GM12878 (cell line): Measurements from ENCODE around the gene VSTM2L. TPM values are rescaled to one million over a fixed set of nuclear protein-coding genes. Genes with fewer than 3 reads are reported as not detected.

Experiments used
- ATAC-seq: fragments of 200-7000 bp; cut with Tn5 transposase; 3 replicates; pipeline ENCODE4 v1.9.1; 2020; ENCODE audit warnings: mild to moderate bottlenecking, moderate library complexity
- BruUV-seq: library from RNA; stranded (reverse); fragments of 400-500 nt; replicated peaks from 2 replicates; lab custom pipeline; 2021; lab: Mats Ljungman, UMichigan
- CTCF ChIA-PET: fragments of 300-600 bp; sonication (Branson Sonifier 250); formaldehyde crosslinking; extraction: SDS; loops from one replicate; lab custom pipeline; 2021; ENCODE audit warnings: inconsistent platforms; lab: Yijun Ruan, JAX
- POLR2A ChIA-PET: fragments of 350-600 bp; formaldehyde crosslinking; extraction: SDS; loops from one replicate; lab custom pipeline; 2021; ENCODE audit warnings: inconsistent platforms; lab: Charles Lee
- RAD21 ChIA-PET: fragments of 300-600 bp; sonication (Branson Sonifier 250); formaldehyde crosslinking; loops from one replicate; lab custom pipeline; 2023; ENCODE audit warnings: antibody characterized with exemption; ENCODE audit not compliant: unreplicated experiment; lab: Charles Lee
- SMC1A ChIA-PET: fragments of 300-600 bp; sonication (Branson Sonifier 250); formaldehyde crosslinking; loops from one replicate; lab custom pipeline; 2023; ENCODE audit not compliant: unreplicated experiment, uncharacterized antibody; lab: Charles Lee
- DNase-seq: peaks from one replicate; pipeline ENCODE4 v3.0.0-alpha.2; 2011; ENCODE audit warnings: low read depth, low spot score
- FAIRE-seq: peaks from 3 replicates; lab custom pipeline; 2011; peaks lifted over from hg19 to GRCh38; lab: Jason Lieb, UNC
- H2AFZ ChIP-seq: 2 replicates; pipeline ENCODE4 v1.6.0; 2011; ENCODE audit warnings: low read depth, low read length, control low read depth; ENCODE audit not compliant: control insufficient read depth
- H3K27ac ChIP-seq: 2 replicates; pipeline ENCODE4 v1.5.1; 2011; ENCODE audit warnings: control low read depth; ENCODE audit not compliant: control insufficient read depth, insufficient read depth
- H3K27me3 ChIP-seq, 2 experiments: replicated peaks in 1 of 2; 2 replicates each; pipeline versions ENCODE4 v1.6.0 to v1.6.1; 2011; ENCODE audit warnings: low read length in 1 of 2; ENCODE audit not compliant: control insufficient read depth in 2 of 2, insufficient read depth in 2 of 2
- H3K36me3 ChIP-seq, 2 experiments: 2 replicates each; pipeline ENCODE4 v1.5.1; 2011; ENCODE audit warnings: low read length in 1 of 2; ENCODE audit not compliant: control insufficient read depth in 2 of 2, insufficient read depth in 2 of 2
- H3K4me1 ChIP-seq: 2 replicates; pipeline ENCODE4 v1.6.1; 2011; ENCODE audit warnings: mild to moderate bottlenecking, low read length, moderate library complexity, mixed read lengths; ENCODE audit not compliant: control insufficient read depth, insufficient read depth
- H3K4me2 ChIP-seq: 2 replicates; pipeline ENCODE4 v1.6.0; 2011; ENCODE audit warnings: control low read depth; ENCODE audit not compliant: control insufficient read depth, insufficient read depth
- H3K4me3 ChIP-seq: fragments of 200-600 bp; sonication (generic); 2 replicates; pipeline ENCODE4 v1.5.1; 2016
- H3K79me2 ChIP-seq: 2 replicates; pipeline ENCODE4 v1.6.0; 2011; ENCODE audit warnings: low read length; ENCODE audit not compliant: control insufficient read depth, insufficient read depth
- H3K9ac ChIP-seq: 2 replicates; pipeline ENCODE4 v1.8.0; 2011; ENCODE audit warnings: low read length, control low read depth, mixed read lengths; ENCODE audit not compliant: control insufficient read depth, insufficient read depth
- H3K9me3 ChIP-seq: replicated peaks from 3 replicates; pipeline ENCODE4 v1.5.1; 2011; ENCODE audit warnings: mild to moderate bottlenecking, low read length; ENCODE audit not compliant: control insufficient read depth, insufficient read depth
- H4K20me1 ChIP-seq: 2 replicates; pipeline ENCODE4 v1.6.0; 2011; ENCODE audit not compliant: control insufficient read depth, insufficient read depth
- ETV6 ChIP-seq, 2 experiments: fragments of 450-650 bp in 1 of 2; IDR thresholded peaks in 1 of 2; conservative IDR thresholded peaks in 1 of 2; 2 replicates each; pipeline ENCODE4 v1.6.1; 2014; ENCODE audit warnings: antibody characterized with exemption in 1 of 2, borderline replicate concordance in 1 of 2, low read depth in 1 of 2, mild to moderate bottlenecking in 1 of 2, moderate library complexity in 1 of 2
- RUNX3 ChIP-seq: IDR thresholded peaks from 2 replicates; pipeline ENCODE4 v1.6.1; 2012; ENCODE audit warnings: low read length, inconsistent platforms
- TCF12 ChIP-seq: IDR thresholded peaks from 2 replicates; pipeline ENCODE4 v1.6.1; 2011; ENCODE audit warnings: low read depth, mild to moderate bottlenecking, low read length
- TCF3 ChIP-seq: IDR thresholded peaks from 2 replicates; pipeline ENCODE4 v1.6.1; 2012; ENCODE audit warnings: low read depth, mild to moderate bottlenecking, low read length, borderline replicate concordance; ENCODE audit not compliant: insufficient read depth
- ZNF24 ChIP-seq: fragments of 450-650 bp; IDR thresholded peaks from 2 replicates; pipeline ENCODE4 v1.6.1; 2017; ENCODE audit warnings: antibody characterized with exemption, mild to moderate bottlenecking
- WGBS: methylation state at CpG from one replicate; pipeline ENCODE4 v1.1.6; 2016; ENCODE audit warnings: low lambda C conversion rate; ENCODE audit not compliant: insufficient replicate concordance, insufficient coverage; ENCODE audit errors: missing lambda C conversion rate; 5-methylcytosine and 5-hydroxymethylcytosine counted together
- in situ Hi-C: fragments of 300-500 bp; cut with MboI; formaldehyde crosslinking; loops from 9 replicates; pipeline ENCODE4 v1.14.3; 2018; ENCODE audit warnings: mixed read lengths
- intact Hi-C: fragments of 100-400 bp; cut with micrococcal nuclease; formaldehyde crosslinking; loops from one replicate; pipeline ENCODE4 v1.14.2; 2022; ENCODE audit not compliant: unreplicated experiment
- polyA plus RNA-seq, 11 experiments: library from polyadenylated mRNA; depleted of rRNA in 4 of 11; unstranded in 6 of 11; stranded (reverse) in 5 of 11; fragments of >200 nt; fragmentation: Nextera tagmentation in 4 of 11; fragmentation: Illumina TruSeq in 1 of 11; extraction: Ambion mirVana in 4 of 11; extraction: Trizol in 1 of 11; gene quantifications; 1 replicate in 1 of 11; 2 replicates in 10 of 11; pipeline versions ENCODE4 v1.2.1 to v1.2.3, GENCODE V29; 2011 to 2016; ENCODE audit warnings: inconsistent platforms in 2 of 11, missing spikeins in 2 of 11, low read depth in 1 of 11
- total RNA-seq, 4 experiments: library from RNA; depleted of rRNA in 3 of 4; stranded (reverse); fragments of >200 nt in 3 of 4; fragmentation: Illumina TruSeq in 1 of 4; extraction: Trizol in 1 of 4; gene quantifications; 2 replicates each; pipeline versions ENCODE4 v1.2.1 to v1.2.3, GENCODE V29; 2013 to 2021
- TF ChIP-seq, protein P1 (sequence below): fragments of 150-350 bp; IDR thresholded peaks from 2 replicates; pipeline ENCODE4 v1.6.1; 2016; ENCODE audit warnings: low read depth, low read length
- TF ChIP-seq, protein P2 (sequence below): fragments of 450-650 bp; IDR thresholded peaks from 2 replicates; pipeline ENCODE4 v1.6.1; 2017; ENCODE audit warnings: low read depth, mild to moderate bottlenecking, moderate library complexity
- TF ChIP-seq, protein P3 (sequence below): fragments of 450-650 bp; formaldehyde crosslinking; IDR thresholded peaks from 2 replicates; pipeline ENCODE4 v1.4.0; 2020; ENCODE audit warnings: mild to moderate bottlenecking, moderate library complexity

Gene VSTM2L
- total and polyA plus RNA-seq, 10 of the 15 experiments (the other 5 are each of a cell fraction or from before 2014, with no cell fraction given), result 0.05 to 1.5 (median 0.63) TPM; not detected in 2

DNA sequence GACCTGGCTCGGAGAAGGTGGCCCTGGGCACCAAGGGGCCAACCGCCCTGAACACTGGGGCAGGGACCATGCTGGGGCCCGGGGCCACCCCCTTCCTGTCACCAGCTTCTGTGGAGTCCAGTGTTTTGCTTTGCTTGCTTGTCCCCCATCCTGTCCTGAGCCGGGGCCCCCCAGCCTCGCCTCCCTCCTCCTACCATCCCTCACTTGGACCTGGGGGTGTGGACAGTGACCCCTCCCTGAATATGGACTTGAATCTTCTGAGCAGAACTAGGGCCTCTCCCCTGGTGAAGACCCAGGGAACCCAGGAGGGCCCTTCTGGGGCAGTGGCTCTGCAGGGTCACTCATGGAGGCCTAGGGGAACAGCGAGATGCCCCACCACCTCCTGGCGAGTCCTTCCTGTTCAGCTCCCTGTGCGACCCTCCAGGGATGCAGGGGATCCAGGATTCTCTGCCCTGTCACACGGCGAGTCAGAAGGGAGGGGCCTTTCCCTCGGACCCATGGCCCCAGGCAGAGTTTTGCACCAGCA, 41.6 kb downstream of the VSTM2L start:
- no peak for FAIRE-seq
- 53% methylated on average over 11 of the region's 11 CpGs for WGBS

DNA sequence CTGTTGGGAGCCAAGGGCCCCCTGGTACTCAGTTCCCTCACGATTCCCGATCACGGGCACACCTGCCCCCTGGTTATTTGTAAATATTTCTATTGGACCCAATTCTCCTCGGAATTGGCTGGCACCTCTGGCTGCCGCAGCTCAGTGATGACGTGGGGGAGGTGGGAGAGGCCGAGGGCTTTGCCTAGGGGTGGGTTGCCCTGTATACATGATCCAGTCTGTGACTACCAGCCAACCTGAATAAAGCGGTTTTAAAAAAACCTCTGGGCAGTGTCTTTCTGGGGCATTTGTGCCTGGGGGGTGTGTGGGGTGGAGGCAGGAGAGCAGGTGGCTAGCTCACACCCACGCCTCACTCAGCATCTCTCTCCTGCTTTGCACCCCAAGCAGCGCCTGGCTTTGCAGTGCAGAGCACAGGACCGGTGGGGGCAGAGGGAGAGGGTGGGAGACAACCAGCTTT, 42.2 kb downstream of the VSTM2L start:
- H3K9me3 ChIP-seq, result peaks cover 1% of the 10 kb centered on the region; the same call in 1 of the 3 replicates
- in situ Hi-C loops, result no loop called here
- no peaks in the 10 kb centered on the region for H3K4me1 ChIP-seq
- ChIA-PET POLR2A (no interaction called here), RAD21 (no interaction called here), SMC1A (interaction anchor here (0.7 to 1.3 kb wide), 2 partner anchors 9 to 44 kb away, joined by 3 read pairs; no protein-coding TSS in a partner anchor), CTCF (no interaction called here)
- H3K4me2 ChIP-seq, result no peak overlapping the region
- ATAC-seq (no peak), DNase-seq (no peak), FAIRE-seq (no peak)
- H3K36me3 ChIP-seq, result no peaks in the 10 kb centered on the region
- H2AFZ ChIP-seq, result no peak overlapping the region
- H3K27ac ChIP-seq, result no peak overlapping the region
- intact Hi-C loops, result no loop called here
- no peak overlapping the region for H3K9ac ChIP-seq
- H3K79me2 ChIP-seq, result no peaks in the 10 kb centered on the region
- BruUV-seq, result no TSS peak
- no peak overlapping the region for H3K4me3 ChIP-seq
- no peaks in the 10 kb centered on the region; a peak in 1 of 4 replicates for H3K27me3 ChIP-seq
- H4K20me1 ChIP-seq, result no peaks in the 10 kb centered on the region
- 51% methylated on average over 11 of the region's 11 CpGs for whole genome bisulfite sequencing
- TF ChIP-seq ETV6 (conservative IDR thresholded peaks at IDR 0.05 in 1 of 2, IDR thresholded peaks at IDR 0.05 in 1 of 2; ENCODE audit: borderline replicate concordance in 1 of 2, low read depth in 1 of 2) (no peak), TCF3 (no peak)
- TF ChIP-seq, protein P1, sequence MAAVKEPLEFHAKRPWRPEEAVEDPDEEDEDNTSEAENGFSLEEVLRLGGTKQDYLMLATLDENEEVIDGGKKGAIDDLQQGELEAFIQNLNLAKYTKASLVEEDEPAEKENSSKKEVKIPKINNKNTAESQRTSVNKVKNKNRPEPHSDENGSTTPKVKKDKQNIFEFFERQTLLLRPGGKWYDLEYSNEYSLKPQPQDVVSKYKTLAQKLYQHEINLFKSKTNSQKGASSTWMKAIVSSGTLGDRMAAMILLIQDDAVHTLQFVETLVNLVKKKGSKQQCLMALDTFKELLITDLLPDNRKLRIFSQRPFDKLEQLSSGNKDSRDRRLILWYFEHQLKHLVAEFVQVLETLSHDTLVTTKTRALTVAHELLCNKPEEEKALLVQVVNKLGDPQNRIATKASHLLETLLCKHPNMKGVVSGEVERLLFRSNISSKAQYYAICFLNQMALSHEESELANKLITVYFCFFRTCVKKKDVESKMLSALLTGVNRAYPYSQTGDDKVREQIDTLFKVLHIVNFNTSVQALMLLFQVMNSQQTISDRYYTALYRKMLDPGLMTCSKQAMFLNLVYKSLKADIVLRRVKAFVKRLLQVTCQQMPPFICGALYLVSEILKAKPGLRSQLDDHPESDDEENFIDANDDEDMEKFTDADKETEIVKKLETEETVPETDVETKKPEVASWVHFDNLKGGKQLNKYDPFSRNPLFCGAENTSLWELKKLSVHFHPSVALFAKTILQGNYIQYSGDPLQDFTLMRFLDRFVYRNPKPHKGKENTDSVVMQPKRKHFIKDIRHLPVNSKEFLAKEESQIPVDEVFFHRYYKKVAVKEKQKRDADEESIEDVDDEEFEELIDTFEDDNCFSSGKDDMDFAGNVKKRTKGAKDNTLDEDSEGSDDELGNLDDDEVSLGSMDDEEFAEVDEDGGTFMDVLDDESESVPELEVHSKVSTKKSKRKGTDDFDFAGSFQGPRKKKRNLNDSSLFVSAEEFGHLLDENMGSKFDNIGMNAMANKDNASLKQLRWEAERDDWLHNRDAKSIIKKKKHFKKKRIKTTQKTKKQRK, result no peak
- TF ChIP-seq, protein P2, sequence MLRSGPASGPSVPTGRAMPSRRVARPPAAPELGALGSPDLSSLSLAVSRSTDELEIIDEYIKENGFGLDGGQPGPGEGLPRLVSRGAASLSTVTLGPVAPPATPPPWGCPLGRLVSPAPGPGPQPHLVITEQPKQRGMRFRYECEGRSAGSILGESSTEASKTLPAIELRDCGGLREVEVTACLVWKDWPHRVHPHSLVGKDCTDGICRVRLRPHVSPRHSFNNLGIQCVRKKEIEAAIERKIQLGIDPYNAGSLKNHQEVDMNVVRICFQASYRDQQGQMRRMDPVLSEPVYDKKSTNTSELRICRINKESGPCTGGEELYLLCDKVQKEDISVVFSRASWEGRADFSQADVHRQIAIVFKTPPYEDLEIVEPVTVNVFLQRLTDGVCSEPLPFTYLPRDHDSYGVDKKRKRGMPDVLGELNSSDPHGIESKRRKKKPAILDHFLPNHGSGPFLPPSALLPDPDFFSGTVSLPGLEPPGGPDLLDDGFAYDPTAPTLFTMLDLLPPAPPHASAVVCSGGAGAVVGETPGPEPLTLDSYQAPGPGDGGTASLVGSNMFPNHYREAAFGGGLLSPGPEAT, result no peak
- TF ChIP-seq, protein P3, sequence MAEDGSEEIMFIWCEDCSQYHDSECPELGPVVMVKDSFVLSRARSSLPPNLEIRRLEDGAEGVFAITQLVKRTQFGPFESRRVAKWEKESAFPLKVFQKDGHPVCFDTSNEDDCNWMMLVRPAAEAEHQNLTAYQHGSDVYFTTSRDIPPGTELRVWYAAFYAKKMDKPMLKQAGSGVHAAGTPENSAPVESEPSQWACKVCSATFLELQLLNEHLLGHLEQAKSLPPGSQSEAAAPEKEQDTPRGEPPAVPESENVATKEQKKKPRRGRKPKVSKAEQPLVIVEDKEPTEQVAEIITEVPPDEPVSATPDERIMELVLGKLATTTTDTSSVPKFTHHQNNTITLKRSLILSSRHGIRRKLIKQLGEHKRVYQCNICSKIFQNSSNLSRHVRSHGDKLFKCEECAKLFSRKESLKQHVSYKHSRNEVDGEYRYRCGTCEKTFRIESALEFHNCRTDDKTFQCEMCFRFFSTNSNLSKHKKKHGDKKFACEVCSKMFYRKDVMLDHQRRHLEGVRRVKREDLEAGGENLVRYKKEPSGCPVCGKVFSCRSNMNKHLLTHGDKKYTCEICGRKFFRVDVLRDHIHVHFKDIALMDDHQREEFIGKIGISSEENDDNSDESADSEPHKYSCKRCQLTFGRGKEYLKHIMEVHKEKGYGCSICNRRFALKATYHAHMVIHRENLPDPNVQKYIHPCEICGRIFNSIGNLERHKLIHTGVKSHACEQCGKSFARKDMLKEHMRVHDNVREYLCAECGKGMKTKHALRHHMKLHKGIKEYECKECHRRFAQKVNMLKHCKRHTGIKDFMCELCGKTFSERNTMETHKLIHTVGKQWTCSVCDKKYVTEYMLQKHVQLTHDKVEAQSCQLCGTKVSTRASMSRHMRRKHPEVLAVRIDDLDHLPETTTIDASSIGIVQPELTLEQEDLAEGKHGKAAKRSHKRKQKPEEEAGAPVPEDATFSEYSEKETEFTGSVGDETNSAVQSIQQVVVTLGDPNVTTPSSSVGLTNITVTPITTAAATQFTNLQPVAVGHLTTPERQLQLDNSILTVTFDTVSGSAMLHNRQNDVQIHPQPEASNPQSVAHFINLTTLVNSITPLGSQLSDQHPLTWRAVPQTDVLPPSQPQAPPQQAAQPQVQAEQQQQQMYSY (CRISPR knock-in tag), result no peak

More for the DNA sequence above, 41.6 kb downstream of the VSTM2L start:
- in situ Hi-C loops, result no loop called here
- TF ChIP-seq ZNF24 (no peak), RUNX3 (no peak), TCF12 (no peak)
- H3K9me3 ChIP-seq, result peaks cover 1% of the 10 kb centered on the region; the same call in 1 of the 3 replicates
- no peaks in the 10 kb centered on the region for H4K20me1 ChIP-seq
- ChIA-PET SMC1A (no interaction called here), RAD21 (no interaction called here), POLR2A (no interaction called here), CTCF (no interaction called here)
- H3K27ac ChIP-seq, result no peak overlapping the region
- H3K4me2 ChIP-seq, result no peak overlapping the region
- ATAC-seq (no peak), DNase-seq (no peak)
- H3K4me3 ChIP-seq, result no peak overlapping the region
- H3K4me1 ChIP-seq, result no peaks in the 10 kb centered on the region
- H3K9ac ChIP-seq, result no peak overlapping the region
- no peaks in the 10 kb centered on the region; a peak in 1 of 4 replicates for H3K27me3 ChIP-seq
- no peaks in the 10 kb centered on the region for H3K36me3 ChIP-seq
- H2AFZ ChIP-seq, result no peak overlapping the region
- no TSS peak for BruUV-seq
- H3K79me2 ChIP-seq, result no peaks in the 10 kb centered on the region
- intact Hi-C loops, result no loop called here
